HepG2 (cell line): ENCODE results near the gene ANKRD61. TPM values are rescaled to one million over a fixed set of nuclear protein-coding genes. Genes with fewer than 3 reads are reported as not detected.
A peak's percentile ranks its signal among the peaks of the same experiment; 100 is the strongest.

ENCODE experiments used
- AHR ChIP-seq: IDR thresholded peaks from 2 replicates; pipeline ENCODE4 v1.6.1; 2018; ENCODE audit warnings: missing genetic modification reagents, missing compliant biosample characterization
- ARNT2 ChIP-seq: sonication (generic); formaldehyde crosslinking; IDR thresholded peaks from 2 replicates; pipeline ENCODE4 v1.8.0; 2022; ENCODE audit warnings: mild to moderate bottlenecking, low read depth, missing genetic modification reagents, moderate library complexity
- BORCS8-MEF2B ChIP-seq: sonication (generic); formaldehyde crosslinking; IDR thresholded peaks from 2 replicates; pipeline ENCODE4 v1.8.0; 2022; ENCODE audit warnings: mild to moderate bottlenecking, missing genetic modification reagents
- CBX5 ChIP-seq: sonication (generic); formaldehyde crosslinking; IDR thresholded peaks from 2 replicates; pipeline ENCODE4 v1.4.0; 2020; ENCODE audit warnings: missing genetic modification reagents, borderline replicate concordance
- CERS6 ChIP-seq: sonication (generic); formaldehyde crosslinking; IDR thresholded peaks from 2 replicates; pipeline ENCODE4 v1.5.0; 2020; ENCODE audit warnings: missing genetic modification reagents
- CTCF ChIP-seq: sonication (generic); formaldehyde crosslinking; IDR thresholded peaks from 2 replicates; pipeline ENCODE4 v1.5.0; 2020; ENCODE audit warnings: mild to moderate bottlenecking, missing genetic modification reagents, moderate library complexity
- MBNL3 ChIP-seq: fragments of 250-450 bp; sonication (Bioruptor Pico); conservative IDR thresholded peaks from 2 replicates; pipeline ENCODE4 v1.8.0; 2022; ENCODE audit warnings: mild to moderate bottlenecking, inconsistent platforms
- MXD4 ChIP-seq: IDR thresholded peaks from 2 replicates; pipeline ENCODE4 v1.6.1; 2016; ENCODE audit warnings: mild to moderate bottlenecking, missing biosample characterization, missing genetic modification reagents
- NR3C1 ChIP-seq: sonication (generic); formaldehyde crosslinking; IDR thresholded peaks from 2 replicates; pipeline ENCODE4 v1.4.0; 2020; ENCODE audit warnings: missing genetic modification reagents
- ONECUT2 ChIP-seq: sonication (generic); formaldehyde crosslinking; IDR thresholded peaks from 2 replicates; pipeline ENCODE4 v1.4.0; 2020; ENCODE audit warnings: missing genetic modification reagents
- PAXIP1 ChIP-seq: sonication (generic); formaldehyde crosslinking; conservative IDR thresholded peaks from 2 replicates; pipeline ENCODE4 v1.4.0; 2020; ENCODE audit warnings: mild to moderate bottlenecking, missing genetic modification reagents, moderate library complexity
- REST ChIP-seq, 2 experiments: IDR thresholded peaks; 2 replicates each; pipeline ENCODE4 v1.6.1; 2011 to 2012; ENCODE audit warnings: low read length in 2 of 2, borderline replicate concordance in 1 of 2, low read depth in 1 of 2, mild to moderate bottlenecking in 1 of 2, moderate library complexity in 1 of 2
- THAP8 ChIP-seq: sonication (generic); formaldehyde crosslinking; IDR thresholded peaks from 2 replicates; pipeline ENCODE4 v1.5.1; 2020; ENCODE audit warnings: missing genetic modification reagents, mild to moderate bottlenecking, borderline replicate concordance
- TSC22D2 ChIP-seq: sonication (generic); formaldehyde crosslinking; IDR thresholded peaks from 2 replicates; pipeline ENCODE4 v1.5.1; 2020; ENCODE audit warnings: missing genetic modification reagents, mild to moderate bottlenecking, borderline replicate concordance
- ZFP1 ChIP-seq: IDR thresholded peaks from 2 replicates; pipeline ENCODE4 v1.6.1; 2016
- ZNF20 ChIP-seq: sonication (generic); formaldehyde crosslinking; IDR thresholded peaks from 2 replicates; pipeline ENCODE4 v1.4.0; 2020; ENCODE audit warnings: mild to moderate bottlenecking, moderate library complexity, missing genetic modification reagents
- ZNF331 ChIP-seq: sonication (generic); formaldehyde crosslinking; IDR thresholded peaks from 2 replicates; pipeline ENCODE4 v1.4.0; 2020; ENCODE audit warnings: missing genetic modification reagents
- ZNF652 ChIP-seq: IDR thresholded peaks from 2 replicates; pipeline ENCODE4 v1.6.1; 2016; ENCODE audit warnings: low read depth, borderline replicate concordance
- polyA plus RNA-seq, 8 experiments: library from polyadenylated mRNA; depleted of rRNA in 3 of 8; stranded (reverse) in 7 of 8; unstranded in 1 of 8; fragments of >200 nt; fragmentation: Illumina TruSeq in 4 of 8; extraction: Trizol in 4 of 8; gene quantifications; 2 replicates each; pipeline versions ENCODE4 v1.2.1 to v1.2.3, GENCODE V29; 2011 to 2016; ENCODE audit warnings: low read depth in 4 of 8, missing spikeins in 1 of 8, mixed read lengths in 1 of 8; ENCODE audit not compliant: insufficient read depth in 1 of 8
- total RNA-seq, 5 experiments: library from RNA; depleted of rRNA; stranded (reverse); fragments of >200 nt; fragmentation: Illumina TruSeq; extraction: Trizol; gene quantifications; 2 replicates each; pipeline ENCODE4 v1.2.3, GENCODE V29; 2016; ENCODE audit warnings: low read depth in 1 of 5

ANKRD61 gene
- total and polyA plus RNA-seq, 2 of the 13 experiments (the other 11 are each of a cell fraction or from before 2014, with no cell fraction given) = 0.13 TPM; not detected in 1

GRCh38 chr7:6008668-6009611 is 22.2 kb upstream of the ANKRD61 start, which contains the start of the genes AIMP2 and PMS2 (continued):
- peak; percentile 54 for TF ChIP-seq CTCF (CRISPR knock-in tag)
- TF ChIP-seq TSC22D2 (CRISPR knock-in tag) = peak; percentile 97
- peak; percentile 98 for TF ChIP-seq CERS6 (CRISPR knock-in tag)
- TF ChIP-seq ONECUT2 (CRISPR knock-in tag) = peak; percentile 57
- TF ChIP-seq PAXIP1 (CRISPR knock-in tag) = peak; percentile 78
- no peak for TF ChIP-seq ZNF20 (CRISPR knock-in tag)
- TF ChIP-seq THAP8 = peak; percentile 99
- no peak for TF ChIP-seq NR3C1 (CRISPR knock-in tag)
- TF ChIP-seq CBX5 (CRISPR knock-in tag) = peak; percentile 82
- TF ChIP-seq ARNT2 (CRISPR knock-in tag) = peak; percentile 100
- no peak for TF ChIP-seq MBNL3 (CRISPR knock-in tag)
- TF ChIP-seq REST (IDR thresholded peaks at IDR 0.05; ENCODE audit: borderline replicate concordance in 1 of 2, low read depth in 1 of 2, low read length in 2 of 2) = 0 out of 4 replicates have a peak, but pooled peaks of 1 of the 2 experiments have one; percentile 53
- peak; percentile 81 for TF ChIP-seq ZFP1 (CRISPR knock-in tag)
- peak; percentile 9; the same call in 1 of the 2 replicates for TF ChIP-seq ZNF652 (CRISPR knock-in tag)
- peak; percentile 89 for TF ChIP-seq ZNF331 (CRISPR knock-in tag)
- peak; percentile 100 for TF ChIP-seq MXD4
- TF ChIP-seq AHR (CRISPR knock-in tag) = peak; percentile 93; the same call in 1 of the 2 replicates
- peak; percentile 100 for TF ChIP-seq BORCS8-MEF2B (CRISPR knock-in tag)
